HCT116 (cell line): ENCODE data around the gene STARD7.

ENCODE experiments used
- CEBPB ChIP-seq: IDR thresholded peaks from 2 replicates; pipeline ENCODE4 v1.6.1; 2012; ENCODE audit warnings: low read depth
- POLR2A ChIP-seq: IDR thresholded peaks from 2 replicates; pipeline ENCODE4 v1.7.0; 2011; ENCODE audit warnings: borderline replicate concordance; ENCODE audit not compliant: insufficient read depth, insufficient read length; ENCODE audit errors: extremely low read depth
- POLR2AphosphoS5 ChIP-seq: IDR thresholded peaks from 2 replicates; pipeline ENCODE4 v1.6.1; 2011; ENCODE audit warnings: mild to moderate bottlenecking, low read depth, low read length, moderate library complexity
- SIN3A ChIP-seq: IDR thresholded peaks from 2 replicates; pipeline ENCODE4 v1.6.1; 2012; ENCODE audit warnings: low read depth
- YY1 ChIP-seq: IDR thresholded peaks from 2 replicates; pipeline ENCODE4 v1.6.1; 2011; ENCODE audit warnings: low read length, low read depth, moderate library complexity, mild to moderate bottlenecking; ENCODE audit not compliant: insufficient replicate concordance; ENCODE audit errors: extremely low read depth
- TF ChIP-seq, protein P1 (sequence below): IDR thresholded peaks from 2 replicates; pipeline ENCODE4 v1.6.1; 2012
- TF ChIP-seq, protein P2 (sequence below), 3 experiments: fragments of 200-600 bp in 1 of 3; sonication (generic) in 1 of 3; IDR thresholded peaks in 2 of 3; conservative IDR thresholded peaks in 1 of 3; 2 replicates each; pipeline ENCODE4 v1.5.1; 2012 to 2017; ENCODE audit warnings: low read depth in 2 of 3, low read length in 2 of 3, antibody characterized with exemption in 1 of 3, borderline replicate concordance in 1 of 3, control low read depth in 1 of 3, mild to moderate bottlenecking in 1 of 3, mixed read lengths in 1 of 3, mixed run types in 1 of 3, moderate library complexity in 1 of 3; ENCODE audit not compliant: insufficient read depth in 1 of 3
- TF ChIP-seq, protein P3 (sequence below): IDR thresholded peaks from 2 replicates; pipeline ENCODE4 v1.6.1; 2012

GRCh38 chr2:96240341-96241038 is 31.9 kb upstream of the STARD7 start:
- TF ChIP-seq POLR2AphosphoS5, result no peak
- TF ChIP-seq YY1, result no peak
- TF ChIP-seq, protein P1, sequence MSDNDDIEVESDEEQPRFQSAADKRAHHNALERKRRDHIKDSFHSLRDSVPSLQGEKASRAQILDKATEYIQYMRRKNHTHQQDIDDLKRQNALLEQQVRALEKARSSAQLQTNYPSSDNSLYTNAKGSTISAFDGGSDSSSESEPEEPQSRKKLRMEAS, result no peak
- TF ChIP-seq, protein P2, sequence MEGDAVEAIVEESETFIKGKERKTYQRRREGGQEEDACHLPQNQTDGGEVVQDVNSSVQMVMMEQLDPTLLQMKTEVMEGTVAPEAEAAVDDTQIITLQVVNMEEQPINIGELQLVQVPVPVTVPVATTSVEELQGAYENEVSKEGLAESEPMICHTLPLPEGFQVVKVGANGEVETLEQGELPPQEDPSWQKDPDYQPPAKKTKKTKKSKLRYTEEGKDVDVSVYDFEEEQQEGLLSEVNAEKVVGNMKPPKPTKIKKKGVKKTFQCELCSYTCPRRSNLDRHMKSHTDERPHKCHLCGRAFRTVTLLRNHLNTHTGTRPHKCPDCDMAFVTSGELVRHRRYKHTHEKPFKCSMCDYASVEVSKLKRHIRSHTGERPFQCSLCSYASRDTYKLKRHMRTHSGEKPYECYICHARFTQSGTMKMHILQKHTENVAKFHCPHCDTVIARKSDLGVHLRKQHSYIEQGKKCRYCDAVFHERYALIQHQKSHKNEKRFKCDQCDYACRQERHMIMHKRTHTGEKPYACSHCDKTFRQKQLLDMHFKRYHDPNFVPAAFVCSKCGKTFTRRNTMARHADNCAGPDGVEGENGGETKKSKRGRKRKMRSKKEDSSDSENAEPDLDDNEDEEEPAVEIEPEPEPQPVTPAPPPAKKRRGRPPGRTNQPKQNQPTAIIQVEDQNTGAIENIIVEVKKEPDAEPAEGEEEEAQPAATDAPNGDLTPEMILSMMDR (IDR thresholded peaks at IDR 0.05 in 2 of 3, conservative IDR thresholded peaks at IDR 0.05 in 1 of 3; ENCODE audit: borderline replicate concordance in 1 of 3, insufficient read depth in 1 of 3, low read depth in 2 of 3, low read length in 2 of 3), result no peak
- TF ChIP-seq CEBPB, result no peak
- TF ChIP-seq POLR2A, result no peak
- no peak for TF ChIP-seq SIN3A
- TF ChIP-seq, protein P3, sequence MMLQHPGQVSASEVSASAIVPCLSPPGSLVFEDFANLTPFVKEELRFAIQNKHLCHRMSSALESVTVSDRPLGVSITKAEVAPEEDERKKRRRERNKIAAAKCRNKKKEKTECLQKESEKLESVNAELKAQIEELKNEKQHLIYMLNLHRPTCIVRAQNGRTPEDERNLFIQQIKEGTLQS, result no peak
